ENCODE data around the gene HYOU1.

DNA sequence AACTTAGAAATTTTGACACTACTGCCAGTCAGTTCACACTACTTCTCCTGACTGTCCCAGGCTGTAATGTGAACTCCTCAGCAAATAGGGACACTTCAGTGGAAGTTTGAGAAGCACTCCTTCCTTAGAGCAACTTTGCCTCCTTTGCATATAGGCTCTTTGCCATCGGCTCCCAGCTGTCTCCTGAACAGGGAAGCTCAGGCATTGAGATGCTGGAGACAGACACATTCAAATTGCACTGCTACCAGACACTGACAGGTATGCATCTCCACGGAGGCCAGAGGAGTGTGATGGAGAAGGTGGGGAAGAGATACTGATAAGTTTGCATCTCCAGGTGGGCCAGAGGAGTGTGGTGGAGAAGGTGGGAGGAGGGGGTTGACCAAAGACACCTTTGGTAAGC, 37.0 kb downstream of the HYOU1 start:
- no peak for TF ChIP-seq EP300 (IDR thresholded peaks at IDR 0.05; ENCODE audit: low read depth)
- no peak for TF ChIP-seq POLR2AphosphoS5 (IDR thresholded peaks at IDR 0.05)
- TF ChIP-seq, protein P1, sequence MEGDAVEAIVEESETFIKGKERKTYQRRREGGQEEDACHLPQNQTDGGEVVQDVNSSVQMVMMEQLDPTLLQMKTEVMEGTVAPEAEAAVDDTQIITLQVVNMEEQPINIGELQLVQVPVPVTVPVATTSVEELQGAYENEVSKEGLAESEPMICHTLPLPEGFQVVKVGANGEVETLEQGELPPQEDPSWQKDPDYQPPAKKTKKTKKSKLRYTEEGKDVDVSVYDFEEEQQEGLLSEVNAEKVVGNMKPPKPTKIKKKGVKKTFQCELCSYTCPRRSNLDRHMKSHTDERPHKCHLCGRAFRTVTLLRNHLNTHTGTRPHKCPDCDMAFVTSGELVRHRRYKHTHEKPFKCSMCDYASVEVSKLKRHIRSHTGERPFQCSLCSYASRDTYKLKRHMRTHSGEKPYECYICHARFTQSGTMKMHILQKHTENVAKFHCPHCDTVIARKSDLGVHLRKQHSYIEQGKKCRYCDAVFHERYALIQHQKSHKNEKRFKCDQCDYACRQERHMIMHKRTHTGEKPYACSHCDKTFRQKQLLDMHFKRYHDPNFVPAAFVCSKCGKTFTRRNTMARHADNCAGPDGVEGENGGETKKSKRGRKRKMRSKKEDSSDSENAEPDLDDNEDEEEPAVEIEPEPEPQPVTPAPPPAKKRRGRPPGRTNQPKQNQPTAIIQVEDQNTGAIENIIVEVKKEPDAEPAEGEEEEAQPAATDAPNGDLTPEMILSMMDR (IDR thresholded peaks at IDR 0.05), result no peak
- no peak for TF ChIP-seq POLR2A (IDR thresholded peaks at IDR 0.05)
